ENCODE measurements around the gene RPS8. TPM values are rescaled to one million over a fixed set of nuclear protein-coding genes. Genes with fewer than 3 reads are reported as not detected.

Gene RPS8
- total RNA-seq, 1 donor from 2014 or later, result 1,756 TPM

DNA sequence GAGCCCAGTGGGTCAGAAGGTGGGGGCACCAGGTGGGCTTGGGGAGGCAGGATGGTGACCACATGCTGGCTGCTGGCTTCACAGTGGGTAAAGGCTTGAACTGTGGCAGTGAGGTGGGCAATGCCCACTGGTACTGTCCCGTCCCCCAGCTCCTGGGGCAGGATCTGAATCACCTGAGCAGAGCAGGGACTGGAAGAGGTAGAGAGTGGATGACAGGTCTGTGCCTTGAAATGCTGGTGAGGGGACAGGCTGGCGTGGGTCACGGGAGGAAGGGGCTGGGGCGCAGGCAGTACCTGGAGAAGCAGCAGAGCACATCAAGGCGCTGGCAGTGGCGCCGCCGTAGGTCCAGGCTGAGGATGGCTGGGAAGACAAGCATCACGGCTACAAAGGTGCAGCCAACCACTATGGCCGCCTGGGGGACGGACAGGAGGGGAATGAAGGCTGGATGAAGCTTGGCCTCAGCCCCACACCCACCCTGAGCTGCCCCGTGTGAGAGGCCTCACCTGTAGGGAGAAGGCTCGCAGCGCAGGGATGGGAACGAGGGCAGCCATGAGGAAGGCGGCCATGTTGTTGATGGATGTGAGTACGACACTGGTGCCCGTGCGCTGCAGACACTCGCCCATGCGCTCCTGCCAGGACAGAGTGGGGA, 52.8 kb downstream of the RPS8 start:
- Mint-ChIP-seq H3K9me3 (ENCODE audit: unreplicated experiment) (no peaks in the 10 kb centered on the region), H3K27me3 (ENCODE audit: unreplicated experiment) (no peaks in the 10 kb centered on the region), H3K36me3 (ENCODE audit: unreplicated experiment) (no peaks in the 10 kb centered on the region), H3K4me1 (ENCODE audit: unreplicated experiment) (no peaks in the 10 kb centered on the region), H3K4me3 (ENCODE audit: unreplicated experiment) (no peak overlapping the region), H3K27ac (ENCODE audit: unreplicated experiment) (no peak overlapping the region)
- TF ChIP-seq, protein P1, sequence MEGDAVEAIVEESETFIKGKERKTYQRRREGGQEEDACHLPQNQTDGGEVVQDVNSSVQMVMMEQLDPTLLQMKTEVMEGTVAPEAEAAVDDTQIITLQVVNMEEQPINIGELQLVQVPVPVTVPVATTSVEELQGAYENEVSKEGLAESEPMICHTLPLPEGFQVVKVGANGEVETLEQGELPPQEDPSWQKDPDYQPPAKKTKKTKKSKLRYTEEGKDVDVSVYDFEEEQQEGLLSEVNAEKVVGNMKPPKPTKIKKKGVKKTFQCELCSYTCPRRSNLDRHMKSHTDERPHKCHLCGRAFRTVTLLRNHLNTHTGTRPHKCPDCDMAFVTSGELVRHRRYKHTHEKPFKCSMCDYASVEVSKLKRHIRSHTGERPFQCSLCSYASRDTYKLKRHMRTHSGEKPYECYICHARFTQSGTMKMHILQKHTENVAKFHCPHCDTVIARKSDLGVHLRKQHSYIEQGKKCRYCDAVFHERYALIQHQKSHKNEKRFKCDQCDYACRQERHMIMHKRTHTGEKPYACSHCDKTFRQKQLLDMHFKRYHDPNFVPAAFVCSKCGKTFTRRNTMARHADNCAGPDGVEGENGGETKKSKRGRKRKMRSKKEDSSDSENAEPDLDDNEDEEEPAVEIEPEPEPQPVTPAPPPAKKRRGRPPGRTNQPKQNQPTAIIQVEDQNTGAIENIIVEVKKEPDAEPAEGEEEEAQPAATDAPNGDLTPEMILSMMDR (IDR thresholded peaks at IDR 0.05), result no peak
- no peak for DNase-seq (ENCODE audit: extremely low spot score, unreplicated experiment)

Other genes with a start within 250 kb of the RPS8 start
- gene TMEM53, start 101.1 kb upstream of the RPS8 start, total RNA-seq, result 6.6 and 7.6 TPM in 2 replicates
- gene ARMH1, start 100.8 kb upstream of the RPS8 start, total RNA-seq, result 2.7 and 3.0 TPM in 2 replicates
- gene RNU5D-1, start 44.4 kb upstream of the RPS8 start, total RNA-seq, result not detected in 2 replicates
- gene KIF2C, start 35.7 kb upstream of the RPS8 start, total RNA-seq, result 7.5 and 7.7 TPM in 2 replicates
- 0.18 and 0.48 TPM in 2 replicates for gene BEST4, start 12.6 kb downstream of the RPS8 start, total RNA-seq
- 43.8 and 57.1 TPM in 2 replicates for gene PLK3, start 24.8 kb downstream of the RPS8 start, total RNA-seq
- 0.48 TPM in 1 of 2 replicates, not detected in the other for gene DYNLT4, start 31.8 kb downstream of the RPS8 start, total RNA-seq
- gene BTBD19, start 33.0 kb downstream of the RPS8 start, total RNA-seq, result 39.1 and 51.2 TPM in 2 replicates
- gene PTCH2, start 67.7 kb downstream of the RPS8 start, total RNA-seq, result 1.4 TPM in 2 replicates
- gene EIF2B3, start 211.1 kb downstream of the RPS8 start, total RNA-seq, result 29.8 and 30.2 TPM in 2 replicates
- 48.1 and 49.4 TPM in 2 replicates for gene HECTD3, start 235.8 kb downstream of the RPS8 start, total RNA-seq
- gene UROD, start 236.7 kb downstream of the RPS8 start, total RNA-seq, result 128 and 131 TPM in 2 replicates